WTC11 (cell line): Measurements from ENCODE around the gene VWA3B.
"Not testable (repeated sequence)": the region's sequence is repeated elsewhere in the genome, so short reads cannot be mapped to it uniquely, and the experiment has no call there.

Source experiments
- AFF4 ChIP-seq: sonication (generic); formaldehyde crosslinking; IDR thresholded peaks from 2 replicates; pipeline ENCODE4 v1.8.1; 2023; ENCODE audit warnings: mild to moderate bottlenecking, missing genetic modification reagents, borderline replicate concordance
- CREB1 ChIP-seq: sonication (generic); formaldehyde crosslinking; IDR thresholded peaks from 2 replicates; pipeline ENCODE4 v1.8.0; 2023; ENCODE audit warnings: mild to moderate bottlenecking, missing genetic modification reagents
- CTCF ChIP-seq: fragments of 200-600 bp; IDR thresholded peaks from 2 replicates; pipeline ENCODE4 v1.8.0; 2022; ENCODE audit warnings: antibody characterized with exemption
- ETV6 ChIP-seq: sonication (generic); formaldehyde crosslinking; IDR thresholded peaks from 2 replicates; pipeline ENCODE4 v1.8.1; 2022; ENCODE audit warnings: mild to moderate bottlenecking, missing genetic modification reagents
- MYBL2 ChIP-seq: sonication (generic); formaldehyde crosslinking; IDR thresholded peaks from 2 replicates; pipeline ENCODE4 v1.8.1; 2023; ENCODE audit warnings: mild to moderate bottlenecking, moderate library complexity, missing genetic modification reagents
- NFATC4 ChIP-seq: fragments of 250-450 bp; sonication (Bioruptor Pico); IDR thresholded peaks from 2 replicates; pipeline ENCODE4 v1.9.0; 2021; ENCODE audit warnings: mild to moderate bottlenecking
- NFYB ChIP-seq: sonication (generic); formaldehyde crosslinking; conservative IDR thresholded peaks from 2 replicates; pipeline ENCODE4 v1.8.0; 2022; ENCODE audit warnings: low read depth, missing genetic modification reagents
- NR1H2 ChIP-seq: sonication (generic); formaldehyde crosslinking; IDR thresholded peaks from 2 replicates; pipeline ENCODE4 v1.9.0; 2021; ENCODE audit warnings: mild to moderate bottlenecking, moderate library complexity, missing genetic modification reagents
- TEAD4 ChIP-seq: sonication (generic); formaldehyde crosslinking; IDR thresholded peaks from 2 replicates; pipeline ENCODE4 v1.8.0; 2022; ENCODE audit warnings: mild to moderate bottlenecking, missing genetic modification reagents

DNA sequence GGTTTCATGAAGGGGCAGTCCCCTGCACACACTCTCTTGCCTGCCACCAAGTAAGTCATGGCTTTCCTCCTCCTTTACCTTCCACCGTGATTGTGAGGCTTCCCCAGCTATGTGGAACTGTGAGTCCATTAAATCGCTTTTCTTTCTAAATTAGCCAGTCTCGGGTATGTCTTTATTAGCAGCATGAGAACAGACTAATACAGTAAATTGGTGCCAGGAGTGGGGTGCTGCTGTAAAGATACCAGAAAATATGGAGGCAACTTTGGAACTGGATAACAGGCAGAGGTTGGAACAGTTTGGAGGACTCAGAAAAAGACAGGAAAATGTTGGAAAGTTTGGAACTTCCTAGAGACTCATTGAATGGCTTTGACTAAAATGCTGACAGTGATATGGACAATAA is 233.2 kb downstream of the VWA3B start:
- not testable (repeated sequence) for TF ChIP-seq AFF4 (CRISPR knock-in tag); CREB1 (CRISPR knock-in tag); CTCF; NFATC4 (CRISPR knock-in tag); ETV6; NR1H2; NFYB (CRISPR knock-in tag); MYBL2 (CRISPR knock-in tag); TEAD4
